PC-3 (cell line): ENCODE measurements around the gene CCN2.

ENCODE experiments used
- CTCF ChIP-seq: fragments of 300-600 bp; sonication (generic); conservative IDR thresholded peaks from 2 replicates; pipeline ENCODE4 v1.5.1; 2017; ENCODE audit warnings: antibody characterized with exemption, low read depth, mild to moderate bottlenecking, low read length
- EZH2 ChIP-seq: fragments of 300-600 bp; sonication (generic); IDR thresholded peaks from one replicate; pipeline ENCODE4 v1.6.1; 2017; ENCODE audit warnings: antibody characterized with exemption, mild to moderate bottlenecking, low read length; ENCODE audit not compliant: unreplicated experiment

- TF ChIP-seq CTCF (no peak), EZH2 (no peak)
Measured at GRCh38 chr6:131958542-131959470, 7.6 kb upstream of the CCN2 start.
